H1 (cell line): Measurements from ENCODE around the gene RIN3. TPM values are rescaled to one million over a fixed set of nuclear protein-coding genes. Genes with fewer than 3 reads are reported as not detected.

Experiments used
- CTCF ChIA-PET: fragments of 300-600 bp; sonication (Branson Sonifier 250); formaldehyde crosslinking; loops from one replicate; lab custom pipeline; 2021; ENCODE audit not compliant: partially characterized antibody; lab: Charles Lee
- POLR2A ChIA-PET: fragments of 300-600 bp; sonication (Branson Sonifier 250); formaldehyde crosslinking; loops from one replicate; lab custom pipeline; 2021; ENCODE audit warnings: inconsistent platforms; ENCODE audit not compliant: partially characterized antibody; lab: Charles Lee
- DNase-seq, 2 experiments: peaks; one replicate each; pipeline versions ENCODE4 v3.0.0 to v3.0.0-alpha.2; 2010 to 2022; ENCODE audit warnings: low spot score in 2 of 2, low read depth in 1 of 2, mixed read lengths in 1 of 2
- FAIRE-seq: peaks from 2 replicates; lab custom pipeline; 2011; peaks lifted over from hg19 to GRCh38; lab: Jason Lieb, UNC
- H2AFZ ChIP-seq: 2 replicates; pipeline ENCODE4 v1.8.1; 2012; ENCODE audit warnings: low read length, inconsistent platforms
- H2AK5ac ChIP-seq: 2 replicates; pipeline ENCODE4 v1.6.1; 2013; ENCODE audit warnings: low read depth, low read length
- H2BK120ac ChIP-seq: replicated peaks from 2 replicates; pipeline ENCODE3; 2013; ENCODE audit warnings: low read depth, low read length, inconsistent platforms
- H2BK12ac ChIP-seq: 2 replicates; pipeline ENCODE4 v1.6.1; 2013; ENCODE audit warnings: low read depth, low read length
- H2BK15ac ChIP-seq: 2 replicates; pipeline ENCODE4 v1.6.1; 2013; ENCODE audit warnings: low read length
- H2BK20ac ChIP-seq: 2 replicates; pipeline ENCODE4 v1.6.1; 2013; ENCODE audit warnings: low read length
- H2BK5ac ChIP-seq: 2 replicates; pipeline ENCODE4 v1.6.1; 2013; ENCODE audit warnings: low read depth, low read length
- H3K14ac ChIP-seq: 2 replicates; pipeline ENCODE4 v1.6.1; 2013; ENCODE audit warnings: inconsistent platforms; ENCODE audit not compliant: insufficient read length
- H3K18ac ChIP-seq: 2 replicates; pipeline ENCODE4 v1.6.1; 2013; ENCODE audit warnings: low read length; ENCODE audit errors: extremely low read depth
- H3K23ac ChIP-seq: 2 replicates; pipeline ENCODE4 v1.6.1; 2013; ENCODE audit warnings: inconsistent platforms; ENCODE audit not compliant: insufficient read length
- H3K23me2 ChIP-seq: 2 replicates; pipeline ENCODE4 v1.6.1; 2013; ENCODE audit warnings: low read depth, low read length
- H3K27ac ChIP-seq: 2 replicates; pipeline ENCODE4 v1.6.1; 2011; ENCODE audit warnings: low read depth, low read length, inconsistent platforms
- H3K27me3 ChIP-seq, 4 experiments: replicated peaks in 1 of 4; 1 replicate in 1 of 4; 2 replicates in 3 of 4; pipeline versions ENCODE4 v1.6.1 to v1.8.1; 2011 to 2013; ENCODE audit warnings: low read length in 3 of 4, mild to moderate bottlenecking in 3 of 4, inconsistent platforms in 2 of 4, mixed read lengths in 2 of 4, moderate library complexity in 1 of 4; ENCODE audit not compliant: control insufficient read depth in 3 of 4, insufficient read depth in 3 of 4; ENCODE audit errors: extremely low read depth in 1 of 4
- H3K36me3 ChIP-seq, 4 experiments: 2 replicates each; pipeline versions ENCODE4 v1.6.1 to v1.8.1; 2011 to 2013; ENCODE audit warnings: mild to moderate bottlenecking in 4 of 4, low read length in 3 of 4, moderate library complexity in 2 of 4, control low read depth in 1 of 4, inconsistent platforms in 1 of 4; ENCODE audit not compliant: insufficient read depth in 4 of 4, control insufficient read depth in 2 of 4
- H3K4ac ChIP-seq: replicated peaks from 2 replicates; pipeline ENCODE3; 2013; ENCODE audit warnings: low read length, low read depth, mixed read lengths, inconsistent platforms; ENCODE audit not compliant: insufficient read length
- H3K4me1 ChIP-seq, 4 experiments: replicated peaks in 1 of 4; 1 replicate in 1 of 4; 2 replicates in 3 of 4; pipeline versions ENCODE4 v1.6.1 to v1.8.1; 2011 to 2013; ENCODE audit warnings: low read length in 3 of 4, inconsistent platforms in 2 of 4, mixed read lengths in 1 of 4; ENCODE audit not compliant: insufficient read depth in 4 of 4, control insufficient read depth in 3 of 4
- H3K4me2 ChIP-seq, 2 experiments: 2 replicates each; pipeline versions ENCODE4 v1.6.1 to v1.8.1; 2011 to 2013; ENCODE audit warnings: low read depth in 2 of 2, low read length in 2 of 2, control low read depth in 1 of 2, inconsistent platforms in 1 of 2, mild to moderate bottlenecking in 1 of 2; ENCODE audit not compliant: insufficient read depth in 1 of 2
- H3K4me3 ChIP-seq, 4 experiments: fragments of 200-600, 300-600 bp in 1 of 4; sonication (generic), shearing (Covaris generic), sonication (Bioruptor Twin) in 1 of 4; 2 replicates each; pipeline versions ENCODE4 v1.5.1 to v1.8.1; 2011 to 2016; ENCODE audit warnings: low read length in 4 of 4, low read depth in 3 of 4, control low read depth in 2 of 4, inconsistent platforms in 2 of 4, mild to moderate bottlenecking in 2 of 4, mixed read lengths in 1 of 4, moderate library complexity in 1 of 4; ENCODE audit not compliant: insufficient read depth in 2 of 4; ENCODE audit errors: extremely low read depth in 1 of 4
- H3K56ac ChIP-seq: replicated peaks from 2 replicates; pipeline ENCODE3; 2013; ENCODE audit warnings: low read depth, mild to moderate bottlenecking, mixed read lengths, low read length, inconsistent platforms; ENCODE audit not compliant: insufficient read length
- H3K79me1 ChIP-seq: 2 replicates; pipeline ENCODE4 v1.6.1; 2013; ENCODE audit warnings: low read depth, low read length, control low read depth
- H3K79me2 ChIP-seq, 2 experiments: 2 replicates each; pipeline versions ENCODE4 v1.6.1 to v1.8.1; 2012 to 2013; ENCODE audit warnings: low read length in 2 of 2, mild to moderate bottlenecking in 2 of 2, inconsistent platforms in 1 of 2; ENCODE audit not compliant: insufficient read depth in 2 of 2, control insufficient read depth in 1 of 2
- H3K9ac ChIP-seq, 4 experiments: replicated peaks in 1 of 4; 1 replicate in 1 of 4; 2 replicates in 3 of 4; pipeline versions ENCODE4 v1.6.1 to v1.8.1; 2011 to 2013; ENCODE audit warnings: low read depth in 3 of 4, low read length in 3 of 4, control low read depth in 2 of 4, mild to moderate bottlenecking in 2 of 4, moderate library complexity in 2 of 4, inconsistent platforms in 1 of 4; ENCODE audit errors: extremely low read depth in 1 of 4
- H3K9me3 ChIP-seq, 2 experiments: 2 replicates each; pipeline versions ENCODE4 v1.6.1 to v1.8.1; 2012 to 2013; ENCODE audit warnings: mild to moderate bottlenecking in 2 of 2, moderate library complexity in 2 of 2, control low read depth in 1 of 2, inconsistent platforms in 1 of 2, low read depth in 1 of 2, low read length in 1 of 2, mixed read lengths in 1 of 2; ENCODE audit not compliant: insufficient read depth in 2 of 2
- H4K20me1 ChIP-seq, 2 experiments: replicated peaks in 1 of 2; 2 replicates each; pipeline versions ENCODE3 to v1.8.1; 2011 to 2013; ENCODE audit warnings: inconsistent platforms in 2 of 2, low read length in 2 of 2, mild to moderate bottlenecking in 1 of 2; ENCODE audit not compliant: insufficient read depth in 2 of 2, control insufficient read depth in 1 of 2
- H4K5ac ChIP-seq: 2 replicates; pipeline ENCODE4 v1.6.1; 2013; ENCODE audit warnings: low read length, low read depth, mixed read lengths, inconsistent platforms; ENCODE audit not compliant: insufficient read length
- H4K8ac ChIP-seq: 2 replicates; pipeline ENCODE4 v1.8.0; 2013; ENCODE audit warnings: mild to moderate bottlenecking, moderate library complexity, low read length, inconsistent platforms; ENCODE audit not compliant: insufficient read depth; ENCODE audit errors: extremely low read depth
- H4K91ac ChIP-seq: replicated peaks from 2 replicates; pipeline ENCODE3; 2013; ENCODE audit warnings: low read length, mixed read lengths, inconsistent platforms; ENCODE audit not compliant: insufficient read length
- CHD1 ChIP-seq: IDR thresholded peaks from 2 replicates; pipeline ENCODE4 v1.6.1; 2012; ENCODE audit warnings: low read depth, low read length, improper control_type of control experiment
- CTBP2 ChIP-seq: IDR thresholded peaks from 2 replicates; pipeline ENCODE4 v1.7.0; 2011; ENCODE audit warnings: borderline replicate concordance, mild to moderate bottlenecking, moderate library complexity, mixed read lengths, low read length; ENCODE audit not compliant: insufficient read depth, insufficient read length
- EGR1 ChIP-seq: IDR thresholded peaks from 2 replicates; pipeline ENCODE4 v1.6.1; 2011; ENCODE audit warnings: low read depth, low read length, borderline replicate concordance
- EP300 ChIP-seq, 2 experiments: IDR thresholded peaks; 1 replicate in 1 of 2; 2 replicates in 1 of 2; pipeline ENCODE4 v1.6.1; 2011 to 2012; ENCODE audit warnings: low read depth in 2 of 2, low read length in 2 of 2, mild to moderate bottlenecking in 2 of 2, borderline replicate concordance in 1 of 2, inconsistent platforms in 1 of 2, moderate library complexity in 1 of 2
- EZH2 ChIP-seq: fragments of 200-600 bp; sonication (generic); IDR thresholded peaks from 2 replicates; pipeline ENCODE4 v1.7.1; 2012; ENCODE audit warnings: low read depth, mild to moderate bottlenecking, moderate library complexity, low read length, inconsistent platforms; ENCODE audit not compliant: severe bottlenecking
- TAF7 ChIP-seq: optimal IDR thresholded peaks from 2 replicates; pipeline ENCODE3; 2011; ENCODE audit warnings: low read depth, mild to moderate bottlenecking, inconsistent platforms, low read length, moderate library complexity, borderline replicate concordance
- WGBS, 2 experiments: shearing (Covaris generic) in 1 of 2; methylation state at CpG; one replicate each; pipeline versions ENCODE4 v1.1.6 to v1.1.7; 2013 to 2015; ENCODE audit warnings: low lambda C conversion rate in 2 of 2, mixed read lengths in 2 of 2, inconsistent platforms in 1 of 2, low coverage in 1 of 2, missing lambda C conversion rate in 1 of 2; ENCODE audit not compliant: insufficient replicate concordance in 2 of 2, insufficient coverage in 1 of 2, insufficient read length in 1 of 2; ENCODE audit errors: extremely low coverage in 1 of 2, missing lambda C conversion rate in 1 of 2; 5-methylcytosine and 5-hydroxymethylcytosine counted together
- polyA plus RNA-seq, 7 experiments: library from polyadenylated mRNA; depleted of rRNA in 3 of 7; stranded (reverse) in 5 of 7; unstranded in 2 of 7; fragments of >200 nt in 5 of 7; fragments of 200-250 nt in 2 of 7; gene quantifications; 1 replicate in 5 of 7; 2 replicates in 1 of 7; 4 replicates in 1 of 7; pipeline versions ENCODE4 v1.2.1 to v1.2.3, GENCODE V29; 2011 to 2013; ENCODE audit warnings: missing spikeins in 2 of 7, mixed read lengths in 2 of 7
- total RNA-seq: library from RNA; stranded (reverse); fragmentation: NEBNext Ultra II Directional; extraction: Animal tissue kit (Norgen Biotek cat#: 25700); gene quantifications from 2 replicates; pipeline ENCODE4 v1.2.1, GENCODE V29; 2021

The RIN3 gene
- total and polyA plus RNA-seq, 2 of the 8 experiments (the other 6 are each of a cell fraction or from before 2014, with no cell fraction given) = 0.59 to 1.5 TPM

DNA sequence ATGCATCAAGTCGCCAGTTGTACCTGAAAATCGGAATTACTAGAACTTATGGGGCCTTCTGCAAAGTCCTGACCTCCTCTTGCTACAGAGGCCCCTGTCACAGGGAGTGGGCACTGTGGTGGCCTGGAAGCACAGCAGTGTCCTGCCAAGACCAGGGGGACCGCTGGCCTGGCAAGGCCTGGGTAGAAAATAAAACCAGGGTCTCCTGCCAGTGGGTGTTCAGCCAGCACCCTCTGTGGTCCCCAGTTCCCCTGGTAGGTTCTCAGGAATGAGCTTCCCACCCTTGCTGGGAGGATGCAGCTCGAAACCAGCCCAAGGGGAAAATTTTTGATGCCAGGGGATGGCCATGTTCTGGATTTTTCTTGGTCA lies 43.9 kb downstream of the RIN3 start:
- no peak overlapping the region for H2BK5ac ChIP-seq
- H3K23me2 ChIP-seq = no peaks in the 10 kb centered on the region
- 90% methylated on average over 4 of the region's 4 CpGs; no CpG with 5 or more reads in 1 of the 2 experiments for WGBS, 2 experiments
- CTCF ChIA-PET = interaction anchor here (1.0 to 3.1 kb wide), 2 partner anchors 10 to 56 kb away, joined by 3 to 8 read pairs; no protein-coding TSS in a partner anchor
- H3K18ac ChIP-seq = no peak overlapping the region
- H3K27me3 ChIP-seq = no peaks in the 10 kb centered on the region
- no peaks in the 10 kb centered on the region; a peak in 1 of 7 replicates for H3K4me1 ChIP-seq
- H4K91ac ChIP-seq = no peak overlapping the region
- no peak overlapping the region for H4K5ac ChIP-seq
- no peak overlapping the region for H2BK15ac ChIP-seq
- no peaks in the 10 kb centered on the region for H3K79me2 ChIP-seq
- H3K9ac ChIP-seq = no peak overlapping the region
- no peak overlapping the region for H2BK120ac ChIP-seq
- no peaks in the 10 kb centered on the region for H3K36me3 ChIP-seq
- H3K9me3 ChIP-seq = no peaks in the 10 kb centered on the region
- H3K27ac ChIP-seq = no peak overlapping the region
- H3K14ac ChIP-seq = no peak overlapping the region
- no peak for TF ChIP-seq EZH2
- no peak for TF ChIP-seq EGR1
- no peak for TF ChIP-seq CTBP2
- TF ChIP-seq TAF7 = no peak
- no peak for TF ChIP-seq EP300 (IDR thresholded peaks at IDR 0.05; ENCODE audit: borderline replicate concordance in 1 of 2, low read depth in 2 of 2, low read length in 2 of 2)
- no peak for TF ChIP-seq CHD1
- H3K4me2 ChIP-seq = no peak overlapping the region
- H4K20me1 ChIP-seq = no peaks in the 10 kb centered on the region
- H2AFZ ChIP-seq = no peak overlapping the region
- H3K56ac ChIP-seq = no peak overlapping the region
- H3K4ac ChIP-seq = no peak overlapping the region
- no peak overlapping the region for H3K4me3 ChIP-seq
- H2AK5ac ChIP-seq = no peak overlapping the region
- DNase-seq (no peak), FAIRE-seq (no peak)
- H2BK20ac ChIP-seq = no peak overlapping the region
- H3K79me1 ChIP-seq = no peaks in the 10 kb centered on the region
- H2BK12ac ChIP-seq = no peak overlapping the region
- no peak overlapping the region for H4K8ac ChIP-seq
- POLR2A ChIA-PET = no interaction called here
- no peak overlapping the region for H3K23ac ChIP-seq
